Smooth muscle cell (in vitro differentiated cells): ENCODE results near the gene U2SURP. TPM values are rescaled to one million over a fixed set of nuclear protein-coding genes. Genes with fewer than 3 reads are reported as not detected.
"Not testable (repeated sequence)": the region's sequence is repeated elsewhere in the genome, so short reads cannot be mapped to it uniquely, and the experiment has no call there.

Experiments used
- DNase-seq: peaks from one replicate; lab custom pipeline; 2025; ENCODE audit not compliant: unreplicated experiment; lab: John Stamatoyannopoulos, UW
- H2AFZ ChIP-seq: fragments of 200-600 bp; sonication (generic); 2 replicates; pipeline ENCODE4 v1.6.0; 2016; ENCODE audit warnings: antibody characterized with exemption, low read depth, mild to moderate bottlenecking
- H3F3A ChIP-seq: fragments of 200-600 bp; sonication (generic); 2 replicates; pipeline ENCODE4 v1.6.0; 2017; ENCODE audit warnings: antibody characterized with exemption, low read depth
- H3K27ac ChIP-seq: fragments of 200-600 bp; sonication (generic); 2 replicates; pipeline ENCODE4 v1.5.1; 2016; ENCODE audit warnings: low read depth, mild to moderate bottlenecking
- H3K27me3 ChIP-seq: fragments of 200-600 bp; sonication (generic); 2 replicates; pipeline ENCODE4 v1.6.1; 2016; ENCODE audit warnings: low read depth, mild to moderate bottlenecking
- H3K36me3 ChIP-seq: fragments of 200-600 bp; sonication (generic); 2 replicates; pipeline ENCODE4 v1.5.1; 2016; ENCODE audit warnings: low read depth
- H3K4me1 ChIP-seq: fragments of 200-600 bp; sonication (generic); 2 replicates; pipeline ENCODE4 v1.5.1; 2016; ENCODE audit warnings: low read depth
- H3K4me2 ChIP-seq: fragments of 200-600 bp; sonication (generic); 2 replicates; pipeline ENCODE4 v1.6.0; 2016; ENCODE audit warnings: mild to moderate bottlenecking
- H3K4me3 ChIP-seq: fragments of 200-600 bp; sonication (generic); 2 replicates; pipeline ENCODE4 v1.5.1; 2016; ENCODE audit warnings: mild to moderate bottlenecking
- H3K79me2 ChIP-seq: fragments of 200-600 bp; sonication (generic); 2 replicates; pipeline ENCODE4 v1.6.0; 2016; ENCODE audit warnings: low read depth, mild to moderate bottlenecking
- H3K9ac ChIP-seq: fragments of 200-600 bp; sonication (generic); 2 replicates; pipeline ENCODE4 v1.6.0; 2016; ENCODE audit warnings: low read depth
- H3K9me3 ChIP-seq: fragments of 200-600 bp; sonication (generic); replicated peaks from 2 replicates; pipeline ENCODE4 v1.5.1; 2016; ENCODE audit warnings: low read depth
- H4K20me1 ChIP-seq: fragments of 200-600 bp; sonication (generic); 2 replicates; pipeline ENCODE4 v1.6.0; 2016; ENCODE audit warnings: low read depth
- CTCF ChIP-seq: fragments of 200-600 bp; sonication (generic); IDR thresholded peaks from 2 replicates; pipeline ENCODE4 v1.5.1; 2017; ENCODE audit warnings: borderline replicate concordance, mild to moderate bottlenecking, antibody characterized with exemption; ENCODE audit not compliant: insufficient read depth, poor library complexity, severe bottlenecking
- WGBS: methylation state at CpG from one replicate; pipeline ENCODE4 v1.1.7; 2016; ENCODE audit warnings: low lambda C conversion rate; 5-methylcytosine and 5-hydroxymethylcytosine counted together
- polyA plus RNA-seq: library from polyadenylated mRNA; unstranded; fragments of >200 nt; fragmentation: Nextera tagmentation; extraction: Ambion mirVana; gene quantifications from 2 replicates; pipeline ENCODE4 v1.2.1, GENCODE V29; 2016
- total RNA-seq: library from RNA; depleted of rRNA; stranded (reverse); fragments of >200 nt; gene quantifications from 2 replicates; pipeline ENCODE4 v1.2.3, GENCODE V29; 2014

U2SURP gene
- total and polyA plus RNA-seq, 2 experiments from 2014 or later = 49.0 to 80.4 TPM

GRCh38 chr3:143037867-143038266 lies 36.5 kb downstream of the U2SURP start:
- H3K9ac ChIP-seq = no peak overlapping the region
- H3K27me3 ChIP-seq = no peaks in the 10 kb centered on the region
- peaks cover 13% of the 10 kb centered on the region for H3K36me3 ChIP-seq
- no peak overlapping the region for H3K27ac ChIP-seq
- peaks cover 5% of the 10 kb centered on the region for H3F3A ChIP-seq
- no peak overlapping the region for H2AFZ ChIP-seq
- H4K20me1 ChIP-seq = no peaks in the 10 kb centered on the region
- H3K9me3 ChIP-seq = no peaks in the 10 kb centered on the region
- TF ChIP-seq CTCF = no peak
- DNase-seq = no peak
- no peaks in the 10 kb centered on the region for H3K4me1 ChIP-seq
- no peak overlapping the region for H3K4me3 ChIP-seq
- 93% methylated on average over 2 of the region's 2 CpGs for WGBS
- H3K79me2 ChIP-seq = peaks cover 7% of the 10 kb centered on the region
- no peak overlapping the region for H3K4me2 ChIP-seq

DNA sequence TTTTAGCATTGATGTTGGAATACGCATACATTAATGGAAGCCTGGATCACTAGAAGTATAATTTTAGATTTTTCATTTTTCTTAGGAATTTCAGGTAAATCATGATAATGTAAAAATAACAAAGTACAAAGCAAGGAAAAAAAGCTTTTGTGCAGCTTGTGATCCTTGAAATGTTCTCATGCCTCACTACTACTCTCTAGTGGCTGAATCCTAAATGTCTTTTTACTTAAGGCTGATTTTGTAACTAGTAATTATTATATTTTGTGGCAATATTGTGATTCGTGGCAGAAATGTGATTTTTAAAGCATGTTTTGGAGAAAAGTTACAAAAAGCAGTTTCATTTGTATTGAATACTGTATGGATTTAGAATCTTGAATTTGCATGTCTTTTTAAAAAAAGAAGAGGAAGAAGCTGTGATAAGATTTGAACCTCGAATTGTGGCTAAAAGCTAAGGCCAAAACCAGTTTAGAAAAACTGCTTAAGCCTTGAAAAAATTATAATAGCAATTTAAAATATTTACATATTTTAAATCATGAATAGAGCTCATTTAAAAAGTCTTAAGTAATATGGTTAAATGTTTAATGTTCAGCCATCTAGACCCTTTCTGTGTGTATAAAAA lies 39.0 kb downstream of the U2SURP start:
- WGBS = 95% methylated on average over 3 of the region's 3 CpGs
- DNase-seq = no peak
- H3K79me2 ChIP-seq = peaks cover 7% of the 10 kb centered on the region
- peaks cover 2% of the 10 kb centered on the region for H3F3A ChIP-seq
- H3K9ac ChIP-seq = no peak overlapping the region
- peaks cover 13% of the 10 kb centered on the region for H3K36me3 ChIP-seq
- no peak overlapping the region for H3K27ac ChIP-seq
- no peaks in the 10 kb centered on the region for H3K27me3 ChIP-seq
- peak; percentile 37 for TF ChIP-seq CTCF
- no peaks in the 10 kb centered on the region for H3K4me1 ChIP-seq
- no peaks in the 10 kb centered on the region for H4K20me1 ChIP-seq
- no peak overlapping the region for H3K4me3 ChIP-seq
- H2AFZ ChIP-seq = no peak overlapping the region
- no peaks in the 10 kb centered on the region for H3K9me3 ChIP-seq
- no peak overlapping the region for H3K4me2 ChIP-seq

GRCh38 chr3:143041903-143042302 lies 40.5 kb downstream of the U2SURP start:
- Histone ChIP-seq H3K9me3 (no peaks in the 10 kb centered on the region), H4K20me1 (no peaks in the 10 kb centered on the region), H3K9ac (no peak overlapping the region), H3K27me3 (no peaks in the 10 kb centered on the region), H3K4me3 (no peak overlapping the region), H3K27ac (no peak overlapping the region), H3K4me1 (no peaks in the 10 kb centered on the region), H3K79me2 (peaks cover 7% of the 10 kb centered on the region), H3F3A (peaks cover 4% of the 10 kb centered on the region), H3K4me2 (no peak overlapping the region), H3K36me3 (peaks cover 16% of the 10 kb centered on the region), H2AFZ (no peak overlapping the region)
- no peak for TF ChIP-seq CTCF
- no peak for DNase-seq
- WGBS = 100% methylated on average over 1 of the region's 1 CpG

DNA sequence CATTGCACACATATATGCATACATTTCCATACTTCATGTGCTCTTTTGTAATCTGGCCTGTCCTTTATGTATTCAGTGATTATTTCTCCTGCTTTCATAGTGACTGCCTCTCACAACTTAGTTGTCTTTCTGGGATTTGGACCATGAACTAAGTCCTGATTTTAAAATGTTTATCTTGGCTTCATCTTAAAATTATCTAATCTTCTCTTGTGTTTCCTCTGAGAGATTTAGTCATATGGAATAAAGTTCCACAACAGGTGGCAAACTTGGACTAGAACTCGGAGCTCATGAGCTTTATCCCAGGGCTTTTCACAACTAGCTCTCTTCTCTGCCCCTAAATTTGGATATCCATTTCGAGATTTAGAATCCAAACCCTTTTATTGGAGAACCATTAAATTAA lies 44.3 kb downstream of the U2SURP start:
- H3K4me1 ChIP-seq = no peaks in the 10 kb centered on the region
- DNase-seq = no peak
- no peak overlapping the region for H3K27ac ChIP-seq
- no peak for TF ChIP-seq CTCF
- H4K20me1 ChIP-seq = no peaks in the 10 kb centered on the region
- H3K79me2 ChIP-seq = no peaks in the 10 kb centered on the region
- no peak overlapping the region for H3K4me3 ChIP-seq
- H3K4me2 ChIP-seq = no peak overlapping the region
- 94% methylated on average over 2 of the region's 2 CpGs for WGBS
- peaks cover 4% of the 10 kb centered on the region for H3F3A ChIP-seq
- H3K36me3 ChIP-seq = peaks cover 9% of the 10 kb centered on the region
- H3K27me3 ChIP-seq = no peaks in the 10 kb centered on the region
- H2AFZ ChIP-seq = no peak overlapping the region
- H3K9me3 ChIP-seq = no peaks in the 10 kb centered on the region
- no peak overlapping the region for H3K9ac ChIP-seq

DNA sequence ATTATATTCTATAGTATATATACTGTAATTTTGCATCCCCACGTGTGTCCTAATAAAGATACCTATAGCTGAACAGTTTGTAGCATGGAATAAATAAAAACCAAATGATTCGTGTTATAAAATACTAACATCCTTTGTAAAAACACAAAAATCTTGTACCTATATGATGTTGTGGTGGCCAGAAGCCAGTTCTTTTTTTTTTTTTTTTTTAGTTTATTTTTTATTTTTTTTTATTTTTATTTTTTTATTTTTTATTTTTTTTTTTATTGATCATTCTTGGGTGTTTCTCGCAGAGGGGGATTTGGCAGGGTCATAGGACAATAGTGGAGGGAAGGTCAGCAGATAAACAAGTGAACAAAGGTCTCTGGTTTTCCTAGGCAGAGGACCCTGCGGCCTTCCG lies 44.7 kb downstream of the U2SURP start:
- not testable (repeated sequence) for H3K27me3 ChIP-seq, H3F3A ChIP-seq, H3K79me2 ChIP-seq, H2AFZ ChIP-seq, H3K4me1 ChIP-seq, H3K4me3 ChIP-seq, H3K27ac ChIP-seq, DNase-seq, H3K9me3 ChIP-seq, H4K20me1 ChIP-seq, H3K4me2 ChIP-seq, H3K9ac ChIP-seq
- H3K36me3 ChIP-seq = peaks cover 13% of the 10 kb centered on the region
- 97% methylated on average over 5 of the region's 5 CpGs for WGBS
